ENCODE results near the gene LIME1. TPM values are rescaled to one million over a fixed set of nuclear protein-coding genes. Genes with fewer than 3 reads are reported as not detected.

Gene LIME1
- total RNA-seq, 1 experiment from 2014 or later = 13.5 TPM

- Histone ChIP-seq H2BK12ac (ENCODE audit: insufficient read length, low read depth, low read length) (no peak overlapping the region), H4K91ac (ENCODE audit: insufficient read length, low read depth, low read length) (no peak overlapping the region), H3K4ac (ENCODE audit: low read depth, low read length) (no peak overlapping the region), H2BK5ac (ENCODE audit: insufficient read length, low read length) (no peak overlapping the region), H4K20me1 (ENCODE audit: control insufficient read depth, insufficient read depth, insufficient read length) (no peaks in the 10 kb centered on the region), H3K9ac (ENCODE audit: extremely low read depth, insufficient read length, low read length) (no peak overlapping the region), H3K9me3 (ENCODE audit: control insufficient read depth, low read depth, low read length) (no peaks in the 10 kb centered on the region), H3T11ph (ENCODE audit: low read length) (no peak overlapping the region), H3K27ac (ENCODE audit: insufficient read length, low read depth, low read length) (no peak overlapping the region), H3K79me1 (ENCODE audit: insufficient read depth, low read depth, low read length, poor library complexity, severe bottlenecking) (no peaks in the 10 kb centered on the region), H3K56ac (ENCODE audit: insufficient read length, low read depth, low read length) (no peak overlapping the region), H3K4me1 (ENCODE audit: insufficient read depth, low read length) (no peaks in the 10 kb centered on the region), H3K4me2 (ENCODE audit: insufficient read depth, insufficient read length, low read length) (no peak overlapping the region), H2BK120ac (ENCODE audit: low read depth, low read length, poor library complexity, severe bottlenecking) (no peak overlapping the region), H3K23me2 (ENCODE audit: insufficient read length, low read depth, low read length, poor library complexity, severe bottlenecking) (no peaks in the 10 kb centered on the region), H3K79me2 (ENCODE audit: insufficient read depth, low read length) (no peaks in the 10 kb centered on the region), H2AFZ (ENCODE audit: low read length) (no peak overlapping the region), H4K5ac (ENCODE audit: insufficient read length, low read depth, low read length) (no peak overlapping the region), H2BK15ac (ENCODE audit: low read depth, low read length) (no peak overlapping the region), H2AK5ac (ENCODE audit: insufficient read length, low read length) (no peak overlapping the region), H3K14ac (ENCODE audit: insufficient read depth, low read length) (no peak overlapping the region), H2BK20ac (ENCODE audit: low read depth, low read length, poor library complexity, severe bottlenecking) (no peak overlapping the region), H3K27me3 (ENCODE audit: insufficient read depth, low read length) (no peaks in the 10 kb centered on the region), H3K18ac (ENCODE audit: insufficient read length, low read depth, low read length) (no peak overlapping the region), H4K8ac (replicated peaks; ENCODE audit: insufficient read length, low read depth, low read length) (no peak overlapping the region), H3K23ac (ENCODE audit: insufficient read length, low read depth, low read length) (no peak overlapping the region)
- Mint-ChIP-seq H3K4me1 (no peaks in the 10 kb centered on the region), H3K27ac (peak overlapping the region in 2 of 3 experiments; percentile 25 to 49; a peak in 3 of 7 replicates), H3K9me3 (no peaks in the 10 kb centered on the region), H3K27me3 (ENCODE audit: low read depth) (no peaks in the 10 kb centered on the region; the same call in 1 of the 2 replicates), H3K4me3 (no peak overlapping the region), H3K36me3 (ENCODE audit: insufficient read depth in 1 of 3, low read depth in 3 of 3) (peaks cover 11 to 28% (median 13%) of the 10 kb centered on the region in 3 experiments; a peak in 6 of 7 replicates)
- no peak for TF ChIP-seq CTCF (conservative IDR thresholded peaks at IDR 0.05)
- WGBS (ENCODE audit: extremely low coverage, insufficient read length, low lambda C conversion rate) = no CpG with 5 or more reads among the region's 25 CpGs
- DNase-seq = no peak
Observed at GRCh38 chr20:63734111-63734945, 2.1 kb upstream of the LIME1 start.
